Measurements from ENCODE around the gene LNX1. TPM values are rescaled to one million over a fixed set of nuclear protein-coding genes. Genes with fewer than 3 reads are reported as not detected.

Gene LNX1
- total and polyA plus RNA-seq, 9 of the 15 experiments (the other 6 are each of a cell fraction or from before 2014, with no cell fraction given), result 0.40 to 3.6 (median 2.2) TPM

DNA sequence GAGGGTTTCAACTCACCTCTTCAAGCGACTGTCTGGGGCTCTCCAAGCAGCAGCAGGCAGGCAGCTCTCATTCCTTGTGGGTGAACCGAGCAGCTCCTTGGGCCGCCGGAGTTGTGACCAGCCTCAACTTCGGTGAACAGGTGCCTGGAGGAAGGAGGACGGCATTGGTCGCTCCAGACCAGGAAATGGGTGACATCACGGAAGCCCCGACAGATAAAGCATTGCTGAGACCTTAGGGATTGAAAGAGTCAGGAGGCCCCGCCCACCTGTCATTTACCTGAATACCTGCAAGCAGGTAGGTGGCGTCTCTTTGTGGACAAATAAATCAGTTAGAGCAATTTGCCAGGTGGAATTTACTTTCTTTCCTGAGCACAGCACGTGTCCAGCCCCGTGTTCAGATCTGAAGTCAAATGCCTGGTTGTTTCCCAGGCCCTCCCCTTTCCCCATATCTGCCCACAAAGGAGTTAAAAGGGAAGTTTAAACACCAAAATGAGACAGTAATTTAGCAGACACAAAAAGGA, at the start of gene LNX1 (continued):
- peak; percentile 62; the same call in 1 of the 2 replicates for TF ChIP-seq CREM (IDR thresholded peaks at IDR 0.05; ENCODE audit: low read depth)

DNA sequence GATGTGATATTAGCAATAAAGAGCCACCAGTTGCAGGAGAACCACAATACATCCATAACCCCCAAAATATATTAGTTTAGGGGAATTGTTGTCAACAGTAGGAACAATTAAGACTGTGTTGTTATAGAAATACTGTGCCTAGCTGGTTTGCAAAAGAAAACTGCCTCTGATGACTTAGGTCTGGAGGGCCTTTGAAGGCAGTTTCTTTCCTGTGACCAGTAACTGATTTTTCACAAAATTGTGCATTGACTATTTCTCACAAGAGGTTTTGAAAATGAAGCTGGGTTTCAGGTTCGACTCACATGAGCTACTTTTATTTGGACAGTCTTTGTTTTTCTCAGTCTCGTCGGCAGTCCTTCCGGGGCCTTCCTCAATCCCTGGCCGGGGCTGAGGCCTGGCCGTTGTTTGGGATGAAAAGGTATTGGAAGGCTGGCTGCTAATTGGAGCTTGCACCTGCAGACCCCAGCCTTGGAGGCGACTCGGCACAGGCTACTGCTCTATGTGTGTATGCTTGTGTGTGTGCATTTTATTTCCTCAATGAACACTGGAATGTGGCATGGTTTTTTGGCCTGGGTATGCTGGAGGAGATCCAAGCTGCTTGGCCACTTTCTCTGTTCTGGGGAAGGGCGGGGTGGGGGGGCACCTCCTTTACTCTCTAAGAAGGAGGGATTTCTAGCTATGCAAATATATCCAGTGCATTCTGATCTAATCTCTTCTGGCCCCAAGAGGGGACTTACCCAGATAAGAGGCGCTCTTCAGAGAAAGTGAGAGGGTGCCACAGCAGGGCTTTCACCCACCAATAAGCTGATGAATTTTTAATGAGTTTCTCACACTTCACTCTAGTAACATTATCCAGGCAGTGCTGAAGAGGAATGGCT, 49.5 kb upstream of the LNX1 start:
- TF ChIP-seq NCOR1 (IDR thresholded peaks at IDR 0.05) (no peak), CCNT2 (IDR thresholded peaks at IDR 0.05; ENCODE audit: borderline replicate concordance, extremely low read depth, insufficient read length, low read depth, low read length) (no peak), PYGO2 (tag; IDR thresholded peaks at IDR 0.05) (no peak), NR2C1 (IDR thresholded peaks at IDR 0.05) (no peak), NR2C1 (tag; IDR thresholded peaks at IDR 0.05) (no peak), BMI1 (IDR thresholded peaks at IDR 0.05; ENCODE audit: low read length) (no peak), TCF7L2 (IDR thresholded peaks at IDR 0.05; ENCODE audit: low read depth, low read length) (no peak), FOS (IDR thresholded peaks at IDR 0.05; ENCODE audit: extremely low read depth, insufficient read length) (no peak), TEAD4 (IDR thresholded peaks at IDR 0.05; ENCODE audit: low read length) (no peak), TEAD4 (CRISPR knock-in tag; IDR thresholded peaks at IDR 0.05; ENCODE audit: borderline replicate concordance) (no peak), ZNF324 (CRISPR knock-in tag; IDR thresholded peaks at IDR 0.05) (no peak), SNIP1 (IDR thresholded peaks at IDR 0.05; ENCODE audit: low read depth) (no peak), CHCHD3 (CRISPR knock-in tag; IDR thresholded peaks at IDR 0.05) (no peak)
- TF ChIP-seq, protein P1, sequence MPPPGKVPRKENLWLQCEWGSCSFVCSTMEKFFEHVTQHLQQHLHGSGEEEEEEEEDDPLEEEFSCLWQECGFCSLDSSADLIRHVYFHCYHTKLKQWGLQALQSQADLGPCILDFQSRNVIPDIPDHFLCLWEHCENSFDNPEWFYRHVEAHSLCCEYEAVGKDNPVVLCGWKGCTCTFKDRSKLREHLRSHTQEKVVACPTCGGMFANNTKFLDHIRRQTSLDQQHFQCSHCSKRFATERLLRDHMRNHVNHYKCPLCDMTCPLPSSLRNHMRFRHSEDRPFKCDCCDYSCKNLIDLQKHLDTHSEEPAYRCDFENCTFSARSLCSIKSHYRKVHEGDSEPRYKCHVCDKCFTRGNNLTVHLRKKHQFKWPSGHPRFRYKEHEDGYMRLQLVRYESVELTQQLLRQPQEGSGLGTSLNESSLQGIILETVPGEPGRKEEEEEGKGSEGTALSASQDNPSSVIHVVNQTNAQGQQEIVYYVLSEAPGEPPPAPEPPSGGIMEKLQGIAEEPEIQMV (tag; conservative IDR thresholded peaks at IDR 0.05; ENCODE audit: low read depth), result no peak
- TF ChIP-seq, protein P2, sequence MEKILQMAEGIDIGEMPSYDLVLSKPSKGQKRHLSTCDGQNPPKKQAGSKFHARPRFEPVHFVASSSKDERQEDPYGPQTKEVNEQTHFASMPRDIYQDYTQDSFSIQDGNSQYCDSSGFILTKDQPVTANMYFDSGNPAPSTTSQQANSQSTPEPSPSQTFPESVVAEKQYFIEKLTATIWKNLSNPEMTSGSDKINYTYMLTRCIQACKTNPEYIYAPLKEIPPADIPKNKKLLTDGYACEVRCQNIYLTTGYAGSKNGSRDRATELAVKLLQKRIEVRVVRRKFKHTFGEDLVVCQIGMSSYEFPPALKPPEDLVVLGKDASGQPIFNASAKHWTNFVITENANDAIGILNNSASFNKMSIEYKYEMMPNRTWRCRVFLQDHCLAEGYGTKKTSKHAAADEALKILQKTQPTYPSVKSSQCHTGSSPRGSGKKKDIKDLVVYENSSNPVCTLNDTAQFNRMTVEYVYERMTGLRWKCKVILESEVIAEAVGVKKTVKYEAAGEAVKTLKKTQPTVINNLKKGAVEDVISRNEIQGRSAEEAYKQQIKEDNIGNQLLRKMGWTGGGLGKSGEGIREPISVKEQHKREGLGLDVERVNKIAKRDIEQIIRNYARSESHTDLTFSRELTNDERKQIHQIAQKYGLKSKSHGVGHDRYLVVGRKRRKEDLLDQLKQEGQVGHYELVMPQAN (IDR thresholded peaks at IDR 0.05; ENCODE audit: borderline replicate concordance), result no peak
- Histone ChIP-seq H3K36me3 (ENCODE audit: control insufficient read depth, insufficient read depth, low read length) (no peaks in the 10 kb centered on the region), H3K27ac (ENCODE audit: extremely low read depth, low read depth, low read length) (no peak overlapping the region), H3K9ac (ENCODE audit: insufficient read depth in 1 of 2, low read depth in 2 of 2, low read length in 2 of 2) (no peak overlapping the region), H4K20me1 (replicated peaks; ENCODE audit: control insufficient read depth, insufficient read depth, low read length) (no peaks in the 10 kb centered on the region), H3K4me2 (ENCODE audit: insufficient read depth, low read length) (no peak overlapping the region), H3K4me3 (no peak overlapping the region), H3K79me2 (ENCODE audit: control insufficient read depth, insufficient read depth, low read length) (no peaks in the 10 kb centered on the region), H3K27me3 (ENCODE audit: control insufficient read depth in 2 of 2, insufficient read depth in 2 of 2, low read length in 2 of 2) (peaks cover 0 to 7% of the 10 kb centered on the region in 2 experiments; a peak in 1 of 5 replicates), H3K4me1 (replicated peaks in 1 of 2; ENCODE audit: control insufficient read depth in 2 of 2, insufficient read depth in 2 of 2, low read length in 2 of 2) (no peaks in the 10 kb centered on the region), H3K9me1 (ENCODE audit: control insufficient read depth, insufficient read depth, low read length) (no peaks in the 10 kb centered on the region), H2AFZ (ENCODE audit: low read depth, low read length) (no peak overlapping the region), H3K9me3 (replicated peaks; ENCODE audit: control insufficient read depth, insufficient read depth, low read depth, low read length) (no peaks in the 10 kb centered on the region)
- no peak for DNase-seq (ENCODE audit: extremely low read depth in 1 of 4, low spot score in 3 of 4)
- FAIRE-seq, result no peak
- intact Hi-C loops (cut with micrococcal nuclease) (no loop called here), in situ Hi-C loops (cut with MboI) (no loop called here)
- ATAC-seq, result no peak
- ChIA-PET POLR2A (no interaction called here), CTCF (ENCODE audit: low intra/inter-chr PET ratio) (no interaction called here)
- BruUV-seq (replicated peaks), result no TSS peak
- 2% methylated on average over 10 of the region's 10 CpGs for WGBS (ENCODE audit: insufficient coverage, low coverage, missing lambda C conversion rate)
